HG03575 (cell line): ENCODE data around the gene FALEC.

Source experiments
- ATAC-seq: cut with Tn5 transposase; IDR thresholded peaks from one replicate; pipeline ENCODE4 v1.9.1; 2021; ENCODE audit not compliant: unreplicated experiment, insufficient number of reproducible peaks, low FRiP score; ENCODE audit errors: extremely low read depth

The FALEC gene

GRCh38 chr1:150515328-150516049 is at the start of gene FALEC:
Gene FALEC (plus strand): TSS chr1:150515752.
- no peak for ATAC-seq

GRCh38 chr1:150466964-150467363 is 48.6 kb upstream of the FALEC start:
- ATAC-seq = no peak

GRCh38 chr1:150469291-150469690 is 46.3 kb upstream of the FALEC start:
- ATAC-seq = no peak

GRCh38 chr1:150472601-150473200 is 42.9 kb upstream of the FALEC start:
- no peak for ATAC-seq

DNA sequence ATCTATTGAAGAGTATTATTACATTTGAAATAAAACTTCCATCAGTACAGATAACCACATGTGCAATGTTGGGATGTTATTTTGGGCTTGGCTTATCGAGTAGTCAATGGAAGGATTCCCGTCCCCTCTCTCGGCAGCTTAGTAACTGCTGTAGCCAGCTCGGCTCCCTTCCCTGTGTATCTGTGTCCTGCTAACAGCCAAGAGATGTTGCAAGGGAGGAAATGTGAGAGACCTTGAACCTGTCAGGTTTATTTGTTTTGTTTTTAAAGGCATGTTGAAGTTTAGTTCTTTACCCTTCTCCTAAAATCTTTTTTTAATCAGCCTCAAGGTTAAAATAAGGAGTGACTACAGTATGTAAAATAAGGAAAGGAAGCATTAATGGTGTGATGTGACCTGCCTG is 41.9 kb upstream of the FALEC start:
- no peak for ATAC-seq

GRCh38 chr1:150474869-150475268 is 40.7 kb upstream of the FALEC start:
- ATAC-seq = no peak

DNA sequence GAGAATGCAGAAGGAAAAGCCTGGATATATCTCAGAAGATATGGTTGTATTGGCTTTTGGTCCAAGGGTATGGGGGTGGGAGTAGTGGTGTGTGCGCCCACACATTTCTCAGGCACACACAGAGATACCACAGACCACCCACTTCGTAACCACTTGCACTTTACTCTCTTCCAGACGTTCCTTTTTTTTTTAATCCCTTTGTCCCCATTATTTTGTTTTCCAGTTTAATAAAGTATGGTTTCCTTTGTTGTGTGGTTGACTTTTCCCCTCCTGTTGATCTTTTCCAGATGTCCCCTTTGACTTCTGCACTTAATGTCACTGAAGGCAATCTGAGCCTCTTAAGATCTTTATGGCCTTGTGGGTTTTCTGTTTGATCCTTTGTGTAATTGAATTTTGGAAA is 38.8 kb upstream of the FALEC start:
- ATAC-seq = no peak

DNA sequence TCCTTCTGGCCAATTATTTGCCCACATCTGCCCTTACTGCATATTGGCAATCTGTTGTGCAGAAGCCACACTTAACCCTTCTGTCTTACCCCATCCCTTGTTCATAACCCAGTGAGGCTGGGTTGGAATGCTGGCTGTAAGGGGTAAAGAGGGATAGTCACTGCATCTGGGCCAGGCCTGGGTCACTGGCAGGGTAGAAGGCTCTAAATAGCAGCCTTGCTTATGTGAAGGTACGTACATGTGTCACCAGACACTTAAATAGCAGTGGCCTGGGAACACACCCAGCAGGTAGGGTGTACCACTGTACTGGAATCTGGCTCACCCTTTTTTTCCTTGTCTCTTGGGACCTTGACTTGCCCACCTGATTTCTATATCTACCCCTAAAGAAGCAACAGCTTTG is 38.2 kb upstream of the FALEC start:
- ATAC-seq = no peak

DNA sequence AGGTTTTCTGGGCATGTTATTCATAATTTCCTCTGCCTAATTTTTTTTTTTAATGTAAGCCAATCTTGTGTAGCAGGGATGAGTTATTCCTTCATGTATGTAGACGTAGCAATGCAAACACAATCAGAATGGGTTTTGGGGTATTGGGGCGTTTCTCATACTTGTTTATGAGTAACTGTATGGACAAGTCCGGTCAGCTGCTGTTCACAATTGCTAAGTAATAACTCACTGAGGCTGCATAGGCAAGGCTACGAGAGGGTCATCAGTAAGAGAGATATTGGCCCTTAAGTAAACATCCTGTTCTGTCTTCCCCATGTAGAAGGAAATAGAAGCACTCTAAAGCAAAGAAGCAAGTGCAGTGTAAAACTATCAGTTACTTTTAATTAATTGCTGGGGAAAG is 37.8 kb upstream of the FALEC start:
- ATAC-seq = no peak

DNA sequence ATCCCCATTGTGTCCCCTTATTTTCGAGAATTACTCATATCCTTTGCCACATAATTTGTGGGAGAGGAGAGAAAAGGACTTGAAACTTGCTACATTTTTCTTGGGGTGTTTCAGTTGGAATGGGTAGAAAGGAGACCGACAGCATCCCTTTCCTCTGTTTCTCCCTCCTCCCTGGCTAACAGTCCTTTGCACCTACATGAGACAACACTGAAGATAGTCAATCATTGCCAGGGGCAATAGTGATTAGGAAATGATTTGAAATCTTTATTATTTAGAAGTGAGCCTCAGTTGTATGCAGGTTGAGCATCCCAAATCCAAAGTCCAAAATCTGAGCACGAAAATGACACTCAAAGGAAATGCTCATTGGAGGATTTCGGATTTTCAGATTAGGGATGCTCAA is 36.2 kb upstream of the FALEC start:
- ATAC-seq = no peak

- no peak for ATAC-seq
These were observed 35.6 kb upstream of the FALEC start for GRCh38 chr1:150479927-150480352.

- no peak for ATAC-seq
These were observed 31.1 kb upstream of the FALEC start for GRCh38 chr1:150484431-150484830.

- no peak for ATAC-seq
These were observed 30.7 kb upstream of the FALEC start for GRCh38 chr1:150484861-150485260.

DNA sequence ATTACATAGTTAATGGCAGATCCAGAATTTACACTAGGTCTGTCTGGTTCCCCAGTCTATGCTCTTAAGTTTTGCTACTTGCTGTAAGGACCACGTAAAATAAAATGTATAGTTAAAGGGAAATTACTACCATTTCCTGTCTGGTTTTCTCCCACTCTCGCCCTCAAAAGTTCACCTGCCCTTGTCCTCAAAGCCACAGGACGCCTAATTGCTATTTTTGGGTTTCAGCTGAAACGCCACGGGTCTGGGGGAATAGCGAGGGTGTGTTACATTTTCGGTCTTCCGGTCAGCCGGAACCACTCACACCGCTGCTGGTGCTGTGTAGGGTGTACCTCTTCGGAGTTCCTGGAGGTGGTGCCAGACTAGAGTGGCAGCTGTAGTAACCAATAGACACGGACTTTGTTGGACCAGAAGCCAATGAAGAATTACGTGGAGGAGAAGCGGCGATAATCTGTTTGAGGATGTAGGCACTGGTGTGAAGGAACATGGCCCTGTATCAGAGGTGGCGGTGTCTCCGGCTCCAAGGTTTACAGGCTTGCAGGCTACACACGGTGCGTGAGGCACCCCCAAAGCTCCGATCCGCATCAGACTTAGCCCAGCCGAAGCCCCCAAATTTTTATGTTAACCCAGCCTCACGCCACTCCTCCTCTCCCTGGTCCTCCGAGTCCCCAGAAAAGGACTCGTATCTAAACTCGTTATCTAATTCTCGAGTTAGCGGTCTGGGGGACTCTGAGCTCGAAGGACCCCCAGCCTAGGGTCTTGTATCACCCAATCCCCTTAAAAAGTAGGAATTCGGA is 28.4 kb upstream of the FALEC start, which contains the start of gene TARS2:
Gene TARS2, plus strand, starts transcription at position 454 of the 797 bp plus-strand sequence. Its CDS starts 32 bp downstream, at position 486.
- ATAC-seq = peak; percentile 92

- ATAC-seq = no peak
These were observed 27.8 kb upstream of the FALEC start for GRCh38 chr1:150487763-150488115.

GRCh38 chr1:150493175-150493574 is 22.4 kb upstream of the FALEC start:
- ATAC-seq = no peak

DNA sequence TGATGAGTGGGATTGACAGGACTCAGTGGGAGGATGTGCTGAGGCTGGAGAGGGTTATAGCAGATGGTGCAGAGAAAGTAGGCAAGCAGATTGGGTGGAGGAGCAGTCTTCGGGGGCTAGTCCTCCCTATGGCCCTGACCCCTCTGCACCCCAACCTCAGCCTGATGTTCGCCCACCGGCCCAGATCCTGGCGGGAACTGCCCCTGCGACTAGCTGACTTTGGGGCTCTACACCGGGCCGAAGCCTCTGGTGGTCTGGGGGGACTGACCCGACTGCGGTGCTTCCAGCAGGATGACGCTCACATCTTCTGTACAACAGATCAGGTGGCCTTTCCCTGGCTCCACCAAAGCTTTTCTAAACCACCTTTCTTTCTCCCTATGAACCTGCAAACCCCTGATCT is 17.2 kb upstream of the FALEC start:
- no peak for ATAC-seq

DNA sequence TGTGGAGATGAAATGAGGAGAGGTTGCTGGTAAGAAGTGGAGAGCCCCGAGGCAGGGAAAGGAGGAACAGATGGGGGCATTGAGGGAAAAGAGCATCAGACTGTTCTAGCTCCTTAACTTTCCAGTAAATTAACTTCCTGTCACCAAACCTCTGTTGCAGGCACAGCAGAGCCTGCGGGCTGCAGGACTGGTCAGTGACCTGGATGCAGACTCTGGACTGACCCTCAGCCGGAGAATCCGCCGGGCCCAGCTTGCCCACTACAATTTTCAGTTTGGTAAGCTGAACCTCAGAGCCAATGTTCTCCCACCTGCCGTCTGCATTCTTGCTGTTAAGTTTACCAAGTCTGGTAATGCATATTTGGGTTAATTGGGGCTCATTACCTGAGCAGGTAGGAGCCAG is 10.1 kb upstream of the FALEC start:
- ATAC-seq = no peak

- no peak for ATAC-seq
These were observed 7.4 kb upstream of the FALEC start, which contains the start of gene ECM1 for GRCh38 chr1:150507912-150508864. Gene ECM1 (plus strand): TSS chr1:150508109. CDS start chr1:150508210, 101 bp downstream.
